Putamen (tissue), 1 donor: ENCODE results near the gene EXOC2.

Experiments
- DNase-seq: peaks from one replicate; pipeline ENCODE4 v3.0.0-alpha.2; 2016; ENCODE audit warnings: low spot score

Gene EXOC2

DNA sequence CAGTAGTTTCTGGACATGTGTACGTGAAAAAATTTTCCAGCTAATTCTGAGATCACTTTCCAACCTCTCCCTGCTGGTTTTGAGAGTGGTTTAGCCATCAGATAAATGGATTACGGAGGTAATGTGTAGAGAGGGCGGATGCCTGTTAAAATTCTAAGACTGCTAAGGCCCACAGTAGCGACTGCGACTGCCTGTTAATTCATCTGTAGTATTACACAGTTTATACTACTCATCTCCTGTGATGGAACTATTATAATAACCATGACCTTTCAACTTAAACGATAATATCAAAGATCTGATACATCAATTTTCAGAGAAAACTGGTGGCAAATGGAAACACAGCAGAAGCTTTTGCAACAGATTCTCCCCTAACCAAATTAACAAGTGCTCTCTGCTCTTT is 199.1 kb downstream of the EXOC2 start:
- DNase-seq, result no peak

DNA sequence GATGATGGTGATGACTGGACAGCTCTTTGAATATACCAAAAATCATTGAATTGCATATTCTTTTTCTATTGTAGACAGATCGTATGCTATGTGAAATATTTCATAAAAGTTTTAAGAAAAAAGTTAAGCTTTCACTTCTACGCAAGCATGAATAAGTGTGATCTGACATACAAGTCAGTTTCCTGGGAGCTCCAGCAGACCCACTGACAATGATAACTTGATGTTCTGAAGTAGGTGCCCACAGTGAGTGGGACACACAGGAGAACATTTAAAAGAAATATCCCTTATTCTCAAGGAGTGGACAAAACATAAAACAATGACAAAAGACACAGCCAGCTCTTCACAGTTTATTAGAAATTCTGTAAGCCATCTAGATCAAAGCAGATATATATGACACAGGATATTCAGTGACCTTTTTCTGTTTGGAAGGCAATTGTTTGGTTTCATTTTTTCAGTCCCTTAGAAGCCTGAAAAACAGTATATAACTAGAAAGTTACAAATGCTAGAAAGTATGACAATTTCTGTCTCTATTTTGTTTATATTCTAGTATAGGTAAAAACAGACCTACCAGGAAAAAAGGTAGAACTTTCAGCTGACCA is 200.0 kb downstream of the EXOC2 start:
- DNase-seq, result no peak

DNA sequence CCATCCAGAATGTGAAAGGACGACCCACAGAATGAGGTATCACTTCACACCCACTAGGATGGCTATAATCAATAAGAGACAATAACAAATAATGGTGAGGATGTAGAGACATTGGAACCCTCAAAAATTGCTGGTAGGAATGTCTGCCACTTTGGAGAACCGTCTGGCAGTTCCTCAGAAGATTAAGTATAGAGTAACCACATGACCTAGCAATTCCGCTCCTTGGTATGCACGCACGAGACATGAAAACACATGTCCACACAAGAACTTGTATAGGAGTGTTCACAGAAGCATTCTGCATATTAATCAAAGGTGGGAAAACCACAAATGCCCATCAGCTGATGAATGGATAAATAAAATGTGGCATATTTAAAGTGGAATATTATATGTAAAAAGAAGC is 200.8 kb downstream of the EXOC2 start:
- no peak for DNase-seq

DNA sequence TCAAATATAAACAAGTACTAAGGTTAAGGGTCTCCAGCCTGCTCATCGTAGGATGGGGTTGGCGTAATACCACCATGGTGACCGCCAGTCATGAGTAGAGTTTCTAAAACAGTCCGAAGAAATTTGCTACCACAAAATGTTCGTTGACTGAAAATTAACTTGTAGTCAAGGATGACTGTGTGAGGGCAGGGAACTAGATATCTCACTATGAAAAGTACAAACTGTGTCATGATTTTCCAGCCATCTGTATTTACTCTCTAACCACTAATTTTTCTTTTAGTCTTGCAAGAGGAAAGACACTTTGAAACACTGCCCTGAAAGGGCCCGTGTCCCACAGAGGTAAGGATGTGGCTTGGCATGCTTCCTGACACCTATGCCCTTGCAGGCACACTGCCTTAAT is 201.7 kb downstream of the EXOC2 start:
- DNase-seq, result no peak

DNA sequence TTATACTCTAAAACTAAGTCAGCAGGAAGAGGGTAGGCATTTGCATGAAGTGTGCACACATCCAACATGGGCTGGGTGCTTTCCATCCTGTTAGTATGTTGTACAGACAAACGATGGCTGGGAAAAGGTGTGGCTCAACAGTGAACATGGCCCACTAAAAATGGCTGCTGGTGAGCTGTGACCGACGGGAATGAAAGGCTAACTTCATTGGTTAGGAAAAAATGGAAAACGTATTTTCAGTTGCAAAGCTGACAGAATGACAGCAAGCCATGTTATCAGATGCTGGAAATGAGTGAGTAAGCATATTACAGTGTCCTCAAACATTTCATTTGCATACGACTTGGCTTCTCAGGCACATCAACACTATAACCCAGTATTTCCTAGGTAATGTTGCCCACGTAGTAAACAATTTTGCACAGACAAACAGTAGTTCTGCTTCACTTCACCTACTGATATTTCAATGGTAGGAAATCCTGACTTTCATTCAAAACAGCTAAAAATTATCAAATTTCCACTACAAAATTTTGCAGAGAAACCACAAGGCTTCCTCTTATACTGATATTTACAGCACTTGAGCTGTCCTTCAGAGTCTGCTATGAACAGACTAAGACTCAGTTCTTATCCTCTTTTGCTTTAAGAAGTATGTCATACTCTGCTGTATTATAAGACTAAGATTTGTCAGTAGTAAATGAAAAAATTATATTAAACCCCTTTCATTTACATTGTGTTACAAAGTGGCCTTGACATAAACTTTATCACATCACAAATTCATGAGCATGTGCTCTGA is 202.5 kb downstream of the EXOC2 start:
- DNase-seq, result no peak

DNA sequence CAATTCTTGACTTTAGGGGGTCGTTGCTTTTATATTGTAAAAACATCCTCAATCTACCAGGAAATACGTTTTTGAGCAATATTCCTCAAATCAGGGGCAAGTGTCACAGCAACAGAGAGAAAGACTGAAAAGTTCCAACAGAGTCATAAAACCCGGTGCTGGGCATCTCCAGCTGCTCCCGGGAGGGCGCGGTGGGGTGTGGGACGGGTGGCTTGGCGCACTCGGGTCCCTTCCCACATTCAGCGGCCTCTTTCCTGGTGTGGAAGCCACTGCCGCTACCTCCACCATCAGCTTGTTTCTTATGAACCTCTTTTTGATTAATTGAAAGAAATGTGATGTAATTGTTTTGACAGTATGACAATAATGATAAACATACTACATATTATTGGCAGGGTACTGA is 203.2 kb downstream of the EXOC2 start:
- DNase-seq, result no peak

DNA sequence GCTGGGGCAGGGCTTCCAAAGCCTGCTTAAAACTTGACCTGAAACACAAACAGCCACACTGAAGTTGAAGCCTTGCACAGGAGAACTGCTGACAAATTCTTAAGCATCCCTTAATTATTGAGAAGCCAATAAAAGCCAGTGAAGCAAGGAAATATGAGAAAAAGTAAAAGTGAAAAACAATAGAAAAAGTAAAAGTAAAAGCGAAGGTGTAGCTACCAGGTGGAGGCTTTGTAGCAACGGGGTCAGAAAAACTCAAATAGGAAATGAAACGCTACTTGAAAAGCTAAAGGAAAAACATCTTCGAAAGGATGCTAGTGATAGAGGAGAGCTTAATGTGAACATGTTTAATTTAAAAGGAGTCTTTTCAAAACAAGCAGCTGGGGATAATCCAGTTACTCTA is 203.9 kb downstream of the EXOC2 start:
- no peak for DNase-seq

DNA sequence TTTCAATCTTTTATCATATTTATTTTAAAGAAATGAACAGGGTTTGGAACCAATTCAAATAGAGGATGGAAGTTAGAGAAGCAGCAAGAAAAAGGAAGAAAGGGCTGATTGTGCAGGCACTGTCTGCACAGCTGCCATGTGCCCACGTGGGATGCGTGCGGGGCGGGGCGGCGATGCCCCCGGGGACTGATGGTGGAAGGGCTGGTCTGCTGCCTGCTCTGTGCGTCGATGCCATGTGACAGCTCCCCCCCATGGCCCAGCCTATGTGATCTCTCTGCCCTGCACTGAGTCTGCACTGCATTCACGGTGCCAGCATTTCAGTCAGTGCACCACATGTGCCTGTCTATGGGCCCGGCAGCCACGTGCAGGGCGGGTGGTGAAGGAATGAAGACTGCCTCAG is 205.0 kb downstream of the EXOC2 start:
- DNase-seq, result peak; percentile 91

DNA sequence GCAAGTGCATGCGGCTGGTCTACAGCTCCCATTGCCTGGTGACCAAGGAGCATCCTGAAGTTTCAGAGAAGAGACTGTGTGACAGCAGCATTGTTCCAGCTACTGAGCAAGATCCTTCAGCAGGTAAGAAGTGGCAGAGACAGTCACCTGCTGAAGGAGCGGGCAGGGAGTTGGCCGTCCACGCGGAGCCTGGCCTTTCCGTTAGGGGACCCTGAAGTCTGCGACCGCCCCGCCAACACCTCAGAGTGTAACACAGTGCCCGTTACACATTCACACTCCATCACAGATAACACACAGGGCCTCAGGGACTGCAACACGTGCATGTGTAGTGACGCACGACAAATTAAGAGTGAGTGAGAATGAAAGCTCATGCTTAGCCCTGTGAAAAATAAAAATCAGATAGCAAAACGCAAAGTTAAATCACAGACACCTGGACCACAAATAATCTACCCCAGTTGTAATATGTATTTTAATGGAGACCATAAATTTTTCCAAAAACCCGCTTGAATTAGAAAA is 207.2 kb downstream of the EXOC2 start:
- no peak for DNase-seq

DNA sequence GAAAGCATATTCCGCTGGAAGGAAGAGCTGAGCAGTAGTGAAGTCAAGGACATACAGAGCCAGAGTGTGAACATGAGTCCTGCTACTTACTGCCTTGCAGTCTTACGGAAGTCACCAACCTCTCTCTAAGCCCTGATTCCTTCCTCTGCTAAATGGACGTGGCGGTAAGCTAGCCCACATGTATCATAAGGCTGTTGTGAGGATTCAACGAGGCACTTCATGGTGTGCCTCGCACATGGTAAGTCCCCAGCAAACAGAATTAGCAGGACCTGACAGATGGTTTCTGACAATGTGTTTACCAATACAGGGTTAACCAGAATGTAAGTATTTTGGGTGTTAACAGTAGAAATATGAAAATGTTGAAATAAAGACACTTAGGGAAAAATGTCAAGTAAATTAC is 208.2 kb downstream of the EXOC2 start:
- no peak for DNase-seq

DNA sequence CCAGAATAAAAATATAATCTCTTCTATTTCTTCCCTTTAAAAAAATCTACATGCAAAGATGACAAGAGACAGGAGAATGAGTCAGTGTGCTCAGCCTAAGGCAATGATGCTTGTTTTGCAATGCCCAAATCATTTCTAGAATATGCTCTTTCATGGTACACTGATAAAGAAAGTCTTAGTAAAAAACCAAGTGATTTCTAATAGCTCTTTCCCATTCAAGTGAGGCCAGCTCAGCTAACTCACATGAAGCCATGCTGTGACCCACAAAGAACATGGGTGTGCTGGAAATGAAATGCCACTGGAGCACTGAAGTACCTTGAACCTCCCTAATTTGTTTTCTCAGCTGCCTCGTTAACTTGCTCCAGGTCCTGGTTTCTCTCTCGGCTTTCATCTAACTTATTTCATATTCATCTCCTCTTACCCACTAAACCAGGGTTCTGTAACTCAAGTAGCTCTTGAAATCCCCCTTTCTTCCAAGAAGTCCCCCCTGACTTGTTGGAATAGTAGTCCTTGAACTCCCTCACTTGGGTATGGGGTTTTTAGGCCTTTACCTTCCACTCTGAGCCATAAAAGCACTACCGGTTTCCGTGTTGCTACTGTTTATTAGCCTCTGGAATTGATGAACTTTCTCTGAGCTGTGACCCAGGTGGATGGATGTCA is 208.7 kb downstream of the EXOC2 start:
- DNase-seq, result no peak

DNA sequence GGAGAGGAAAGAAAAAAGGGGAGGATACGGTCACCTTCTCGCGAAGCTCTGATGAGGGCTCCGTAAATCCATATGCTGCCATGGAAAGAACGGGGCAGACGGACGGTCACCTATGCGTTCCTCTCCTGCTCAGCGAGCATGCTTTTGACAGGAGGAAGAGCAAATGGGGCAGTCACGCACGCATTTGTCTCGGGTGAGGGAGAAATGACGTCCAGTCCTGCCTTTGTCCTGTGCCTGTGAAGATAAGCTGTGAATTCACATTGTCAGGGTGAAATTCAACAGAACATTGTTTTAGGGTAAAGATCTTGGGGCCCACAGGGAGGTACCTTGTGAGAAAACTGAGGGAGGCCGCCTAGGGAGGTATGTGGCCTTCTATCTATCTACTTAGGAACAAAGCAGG is 217.6 kb downstream of the EXOC2 start:
- no peak for DNase-seq

DNA sequence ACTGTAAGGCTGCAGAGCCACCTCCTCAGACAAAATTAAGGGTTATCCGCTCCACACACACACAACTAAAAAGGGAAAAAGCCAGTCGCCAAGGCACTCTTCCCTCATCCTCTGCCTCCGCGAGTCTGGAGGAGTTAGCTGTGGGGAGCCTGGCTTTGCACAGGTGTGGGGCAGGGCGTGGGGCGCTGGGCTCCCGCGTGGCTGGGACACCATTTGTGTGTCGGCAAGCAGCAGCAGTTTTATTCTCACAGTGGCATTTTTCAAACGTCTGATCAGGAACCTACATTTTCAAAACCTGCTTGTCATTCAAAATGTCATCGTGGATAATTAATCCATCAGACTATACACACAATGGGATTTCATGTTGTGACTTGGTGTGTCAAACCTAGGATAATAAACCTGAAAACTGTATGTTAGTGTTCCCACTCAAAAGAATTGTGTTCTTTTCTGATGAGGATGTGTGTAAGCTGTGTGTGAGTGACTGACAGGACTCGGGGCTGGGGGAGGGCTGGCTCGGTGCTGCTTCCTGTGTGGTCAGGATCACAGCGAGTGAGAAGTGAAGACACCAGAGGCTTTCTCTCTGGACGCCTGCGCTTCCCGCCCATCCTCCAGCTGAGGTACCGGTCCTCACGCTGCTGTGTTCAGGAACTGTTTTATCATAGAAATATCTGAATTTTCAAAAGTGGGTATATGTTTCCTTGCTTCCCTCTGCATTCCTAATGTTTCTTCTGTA is 218.3 kb downstream of the EXOC2 start:
- no peak for DNase-seq

DNA sequence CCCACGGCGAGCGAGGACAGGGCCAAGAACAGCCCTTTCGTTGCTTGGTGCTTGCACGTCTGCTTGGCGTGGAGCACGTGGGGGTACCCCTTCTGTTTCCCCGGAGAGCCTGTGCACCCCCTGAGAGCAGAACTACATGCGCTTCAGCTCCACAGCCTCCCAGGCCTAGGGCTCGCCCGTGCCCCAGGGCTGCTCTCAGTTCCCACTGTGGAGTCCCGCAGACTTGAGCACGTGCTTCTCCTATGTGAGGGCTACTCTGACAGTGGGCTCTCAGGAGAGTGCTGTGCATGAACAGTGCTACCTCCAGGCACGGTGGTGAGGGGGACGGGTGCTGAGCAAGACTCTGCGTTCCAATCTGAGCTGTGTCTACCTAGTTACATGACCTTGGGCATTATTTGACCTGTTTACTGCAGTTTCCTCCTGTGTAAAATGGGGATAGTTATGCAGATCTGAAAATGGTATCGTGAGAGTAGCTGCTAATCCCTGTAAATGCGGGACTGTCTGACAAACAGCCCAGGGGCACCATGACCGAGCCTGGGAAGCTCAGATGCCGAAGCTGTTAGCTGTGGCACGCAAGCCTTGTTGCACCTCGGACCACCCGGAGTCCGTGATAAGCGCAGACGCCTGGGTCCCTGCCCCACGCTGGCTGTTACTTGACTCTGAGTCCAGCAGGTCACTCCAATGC is 219.0 kb downstream of the EXOC2 start:
- DNase-seq, result no peak

DNA sequence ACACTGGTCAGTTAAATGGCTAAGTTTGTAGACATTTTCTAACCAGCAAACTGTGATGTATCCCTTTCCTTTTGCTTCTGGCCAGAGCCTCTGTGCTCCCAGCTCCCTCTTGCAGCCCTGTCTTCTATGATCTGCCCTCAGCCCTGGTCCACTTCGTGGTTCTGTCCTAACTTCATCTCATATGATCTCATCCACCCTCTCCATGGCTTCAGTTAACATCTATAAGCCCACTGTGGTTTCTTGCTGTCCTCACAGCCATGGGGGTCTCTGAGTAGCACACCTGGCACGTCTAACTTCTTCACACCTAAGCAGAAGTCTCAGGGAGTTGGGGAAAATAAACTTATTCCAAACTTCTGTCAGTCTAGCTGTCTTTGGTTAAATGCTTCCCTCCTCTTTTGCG is 219.6 kb downstream of the EXOC2 start:
- no peak for DNase-seq

DNA sequence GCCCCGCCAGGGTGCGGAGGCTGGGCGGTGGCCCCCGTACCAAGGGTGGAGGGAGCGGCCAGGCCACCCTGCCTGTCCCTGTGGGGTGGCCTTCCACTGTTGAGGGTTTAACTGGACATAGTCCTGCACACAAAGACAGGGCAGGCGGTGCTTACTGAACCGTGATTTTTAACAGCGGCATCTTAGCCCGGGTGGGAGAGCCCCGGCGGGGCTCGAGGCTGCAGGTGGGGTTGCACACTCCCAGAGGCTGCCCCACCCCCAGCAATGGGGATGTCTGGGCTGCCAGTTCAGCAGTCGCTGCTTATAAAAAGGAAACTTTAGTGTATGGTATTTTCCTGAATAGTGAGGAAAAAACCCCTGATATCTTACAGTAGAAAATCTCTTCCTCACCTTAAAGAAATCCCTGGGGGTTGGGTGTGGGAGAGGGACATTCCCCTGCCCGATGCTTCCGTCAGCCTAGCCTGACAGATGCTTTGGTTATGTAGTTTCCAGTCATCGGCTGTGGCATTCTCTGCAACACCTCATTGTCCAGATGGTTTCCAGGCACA is 222.0 kb downstream of the EXOC2 start:
- DNase-seq, result no peak

DNA sequence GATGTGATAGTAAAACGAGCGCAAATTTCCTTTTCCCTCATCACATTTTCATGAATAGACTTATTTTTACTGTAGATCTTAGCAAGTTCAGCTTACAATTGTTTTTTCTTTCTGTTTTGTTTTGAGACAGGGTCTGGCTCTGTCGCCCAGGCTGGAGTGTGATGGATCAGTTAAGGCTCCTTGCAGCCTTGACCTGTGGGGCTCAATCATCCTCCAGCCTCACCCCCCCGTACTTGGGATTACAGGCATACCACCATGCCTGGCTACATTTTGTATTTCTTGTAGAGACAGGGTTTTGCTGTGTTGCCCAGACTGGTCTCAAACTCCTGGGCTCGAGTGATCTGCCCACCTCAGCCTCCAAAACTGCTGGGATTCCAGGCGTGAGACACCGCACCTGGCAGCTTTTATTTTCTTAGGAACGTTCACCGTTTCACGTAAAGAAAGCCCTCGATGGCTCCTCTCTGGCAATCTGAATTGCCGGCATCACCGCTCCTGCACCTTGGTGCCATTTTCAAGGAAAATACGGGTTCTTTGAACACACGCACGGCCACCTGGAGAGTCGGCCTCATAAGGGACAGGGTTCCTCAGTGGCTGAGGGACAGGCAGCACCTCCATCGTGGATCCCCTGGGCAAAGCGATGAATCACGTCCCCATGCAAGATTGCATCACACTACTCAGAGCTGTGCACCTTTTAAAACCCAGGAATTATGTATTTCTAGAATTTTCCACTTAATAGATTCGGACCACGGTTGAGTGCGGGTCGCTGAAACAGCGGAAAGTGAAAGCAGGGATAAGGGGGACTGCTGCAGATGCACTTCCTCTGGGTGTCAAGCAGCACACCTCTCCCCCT is 222.7 kb downstream of the EXOC2 start:
- no peak for DNase-seq

DNA sequence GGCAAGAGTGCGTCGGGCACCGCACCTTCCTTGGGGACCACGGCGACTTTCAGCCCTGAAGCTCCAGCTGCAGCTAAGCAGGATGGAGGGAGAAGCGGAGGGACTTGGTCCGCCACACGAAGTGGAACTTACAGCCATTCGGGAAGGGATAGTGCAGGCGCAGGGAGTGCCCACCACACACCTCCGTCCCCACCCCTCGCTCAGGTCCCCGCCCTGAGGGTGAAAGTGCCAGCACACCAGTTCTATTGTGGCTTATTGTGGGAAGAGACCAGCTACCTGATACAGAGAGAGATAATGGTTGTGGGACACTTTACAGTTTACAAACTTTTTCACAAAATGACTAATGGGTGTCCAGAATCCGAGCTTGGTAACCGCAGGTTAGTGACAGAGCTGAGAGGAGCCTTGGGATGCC is 225.3 kb downstream of the EXOC2 start:
- DNase-seq, result no peak

DNA sequence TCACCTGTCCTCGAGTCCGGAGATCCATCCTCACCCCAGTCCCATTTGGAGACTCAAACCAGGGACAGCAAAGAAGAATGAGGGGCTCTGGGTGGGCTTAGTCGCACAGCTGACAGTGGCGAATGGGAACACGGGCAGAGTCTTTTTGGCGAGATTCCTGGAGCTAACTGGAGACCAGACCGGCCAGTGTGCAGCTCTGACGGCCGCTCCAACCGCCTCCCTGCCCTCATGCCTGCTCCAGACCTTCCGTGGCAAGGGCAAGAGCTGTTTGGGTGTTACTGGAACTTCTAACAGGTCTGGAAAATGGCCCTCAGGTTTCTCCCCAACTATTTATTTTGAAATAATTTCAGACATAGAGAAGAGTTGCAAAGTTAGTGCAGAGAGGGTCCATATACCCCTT is 225.8 kb downstream of the EXOC2 start:
- DNase-seq, result no peak

DNA sequence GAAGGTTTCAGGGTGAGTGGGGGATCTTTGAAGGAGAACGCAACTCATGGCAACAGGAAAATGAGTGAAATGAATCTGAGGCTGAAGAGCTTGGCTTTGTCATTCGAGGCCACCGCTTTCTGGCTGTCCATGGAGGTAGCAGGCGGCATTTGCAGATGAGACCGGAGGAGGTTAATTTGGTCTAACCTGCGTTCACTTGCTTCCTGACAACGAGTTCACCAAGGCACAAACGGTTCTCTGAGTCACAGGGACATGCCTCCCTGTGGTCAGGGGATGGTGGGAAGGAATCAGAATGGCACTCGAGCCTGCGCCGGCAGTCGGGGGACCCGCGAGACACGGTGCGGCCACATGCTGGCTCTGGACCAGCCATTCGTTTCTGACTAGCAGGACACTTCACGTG is 226.4 kb downstream of the EXOC2 start:
- DNase-seq, result no peak
